Forelimb muscle (tissue), 1 donor: ENCODE results near the gene ZEB1. TPM values are rescaled to one million over a fixed set of nuclear protein-coding genes. Genes with fewer than 3 reads are reported as not detected.
"Not testable (repeated sequence)": the region's sequence is repeated elsewhere in the genome, so short reads cannot be mapped to it uniquely, and the experiment has no call there.

Experiments used
- DNase-seq: peaks from one replicate; pipeline ENCODE4 v3.0.0-alpha.2; 2013; ENCODE audit warnings: low read depth
- polyA plus RNA-seq: library from polyadenylated mRNA; unstranded; fragments of 120-200 nt; gene quantifications from one replicate; pipeline ENCODE4 v1.2.1, GENCODE V29; 2013; ENCODE audit not compliant: insufficient read length

ZEB1 gene
- polyA plus RNA-seq, 1 donor = 60.8 TPM

- DNase-seq = no peak
These were observed 47.7 kb downstream of the ZEB1 start for GRCh38 chr10:31366703-31367102.

- no peak for DNase-seq
These were observed 49.7 kb downstream of the ZEB1 start for GRCh38 chr10:31368724-31369123.

- DNase-seq = no peak
These were observed 53.4 kb downstream of the ZEB1 start for GRCh38 chr10:31372439-31372838.

- no peak for DNase-seq
These were observed 55.2 kb downstream of the ZEB1 start for GRCh38 chr10:31374146-31374696.

- no peak for DNase-seq
These were observed 62.2 kb downstream of the ZEB1 start for GRCh38 chr10:31381171-31381570.

DNA sequence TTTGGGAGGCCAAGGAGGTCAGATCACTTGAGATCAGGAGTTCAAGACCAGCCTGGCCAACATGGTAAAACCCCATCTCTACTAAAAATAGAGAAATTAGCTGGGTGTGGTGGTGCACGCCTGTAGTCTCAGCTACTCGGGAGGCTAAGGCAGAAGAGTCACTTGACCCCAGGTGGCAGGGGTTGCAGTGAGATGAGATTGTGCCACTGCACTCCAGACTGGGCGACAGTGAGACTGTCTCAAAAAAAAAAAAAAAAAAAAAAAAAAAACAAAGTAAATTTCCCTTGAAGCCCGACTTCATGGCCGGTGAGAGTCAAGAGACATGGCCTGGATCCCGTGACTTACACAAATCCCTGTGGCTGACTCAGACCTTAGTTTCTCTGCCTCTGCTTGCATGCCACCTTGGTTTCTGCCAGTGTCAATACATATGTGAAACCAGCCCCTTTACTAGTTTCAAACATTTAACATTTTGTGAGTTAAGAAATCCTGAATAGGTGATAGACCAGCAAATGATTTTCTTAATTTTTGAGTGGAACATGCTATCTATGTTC is 62.8 kb downstream of the ZEB1 start:
- DNase-seq = no peak

DNA sequence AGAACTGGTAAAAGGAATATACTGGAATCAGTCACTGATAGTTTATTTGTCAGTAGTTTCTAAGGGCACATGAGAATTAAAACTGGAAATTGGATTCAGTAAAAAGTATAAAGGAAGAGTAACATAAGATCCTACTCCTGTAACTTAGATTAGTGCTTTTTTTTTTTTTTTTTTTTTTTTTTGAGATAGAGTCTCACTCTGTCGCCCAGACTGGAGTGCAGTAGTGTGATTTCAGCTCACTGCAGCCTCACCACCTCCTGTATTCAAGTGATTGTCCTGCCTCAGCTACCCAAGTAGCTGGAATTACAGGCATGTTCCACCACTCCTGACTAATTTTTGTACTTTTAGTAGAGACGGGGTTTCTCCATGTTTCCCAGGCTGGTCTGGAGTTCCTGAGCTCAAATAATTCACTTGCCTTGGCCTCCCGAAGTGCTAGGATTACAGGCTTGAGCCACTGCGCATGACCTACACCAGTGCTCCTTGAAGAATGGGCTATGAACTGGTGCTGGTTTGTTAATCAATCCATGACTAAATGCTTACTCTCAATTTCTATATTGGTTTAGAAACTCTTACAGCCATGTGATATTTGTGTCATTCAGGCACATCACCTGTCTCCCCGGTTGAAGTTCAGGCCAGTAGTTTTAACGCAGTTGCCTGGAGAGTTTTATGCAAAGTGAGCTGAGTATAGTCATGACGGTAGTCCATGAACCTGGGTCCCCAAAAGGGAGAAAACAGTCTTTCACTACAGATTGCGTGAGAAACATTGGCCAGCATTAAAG is 65.0 kb downstream of the ZEB1 start:
- no peak for DNase-seq

GRCh38 chr10:31384589-31384949 is 65.6 kb downstream of the ZEB1 start:
- no peak for DNase-seq

DNA sequence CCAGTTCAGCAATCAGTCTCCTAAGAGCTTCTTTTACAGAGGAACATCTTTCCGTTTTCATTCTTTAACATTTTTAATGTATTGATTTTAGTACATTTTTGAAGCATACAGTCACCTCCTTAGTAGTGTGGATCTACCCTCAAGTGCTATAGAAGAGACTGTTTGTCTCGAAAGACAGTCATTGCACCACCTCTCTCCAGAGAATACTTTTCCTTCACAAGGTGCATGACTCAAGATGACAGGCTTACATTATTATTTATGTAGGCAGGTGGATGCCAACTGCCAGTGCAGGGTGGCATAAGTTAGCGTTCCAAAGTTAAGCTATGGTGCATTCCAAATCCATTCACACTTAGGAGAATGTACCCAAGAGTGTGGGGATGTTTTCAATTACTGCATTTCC is 71.8 kb downstream of the ZEB1 start:
- DNase-seq = no peak

GRCh38 chr10:31393844-31394243 is 74.8 kb downstream of the ZEB1 start:
- DNase-seq = no peak

DNA sequence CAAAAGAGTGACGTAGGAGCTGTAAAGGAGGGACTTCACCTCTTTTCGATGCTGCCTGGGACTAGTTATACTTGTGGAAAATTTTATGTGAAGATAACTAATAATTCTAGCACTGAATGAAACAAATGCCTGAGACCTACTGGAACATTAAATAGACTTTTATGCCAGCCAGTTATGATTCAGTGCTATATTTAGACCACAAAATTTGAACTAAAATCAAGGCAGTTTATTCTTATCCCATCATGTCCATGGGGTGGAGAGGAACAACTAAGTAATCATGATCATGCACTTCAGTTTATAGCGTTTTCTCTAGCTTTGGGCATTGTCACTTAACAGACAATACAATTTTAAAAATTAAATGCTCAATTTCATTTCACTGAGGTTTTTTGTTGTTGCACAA is 76.7 kb downstream of the ZEB1 start:
- no peak for DNase-seq

- DNase-seq = no peak
These were observed 77.4 kb downstream of the ZEB1 start for GRCh38 chr10:31396376-31396775.

DNA sequence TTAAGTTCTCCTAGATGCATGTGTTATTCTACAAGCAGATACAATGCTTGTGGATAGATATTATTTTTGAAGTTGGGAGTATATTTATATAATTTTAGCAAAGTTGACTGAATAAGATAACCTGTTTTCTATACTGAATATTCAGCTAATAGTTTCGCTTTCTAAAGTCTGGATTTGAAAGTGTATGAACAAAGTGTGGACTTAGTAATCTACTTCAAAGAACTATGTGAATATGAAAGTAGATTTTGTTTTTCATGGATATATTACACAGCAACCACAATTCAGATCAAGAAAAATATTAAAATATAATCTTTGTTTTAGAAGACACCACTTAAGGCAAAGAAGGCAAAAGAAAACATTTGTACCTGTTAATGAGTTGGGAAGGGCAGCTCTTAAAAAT is 78.8 kb downstream of the ZEB1 start:
- DNase-seq = no peak

DNA sequence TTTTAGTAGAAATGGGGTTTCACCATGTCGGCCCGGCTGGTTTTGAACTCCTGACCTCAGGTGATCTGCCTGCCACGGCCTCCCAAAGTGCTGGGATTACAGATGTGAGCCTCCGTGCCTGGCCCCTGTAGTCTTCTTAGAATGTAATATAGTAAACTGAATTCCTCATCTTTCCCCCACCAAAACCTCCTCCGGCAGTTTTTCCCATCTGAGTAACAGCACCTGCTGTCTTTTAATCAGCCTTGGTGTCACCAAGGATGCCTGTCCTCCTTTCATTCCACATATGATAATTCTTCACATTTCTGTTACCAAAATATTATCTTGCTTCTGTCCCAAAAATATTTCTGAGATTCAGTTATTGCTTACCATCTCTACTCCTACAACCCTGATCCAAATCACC is 80.2 kb downstream of the ZEB1 start:
- no peak for DNase-seq

- DNase-seq = no peak
These were observed 80.6 kb downstream of the ZEB1 start for GRCh38 chr10:31399631-31400030.

DNA sequence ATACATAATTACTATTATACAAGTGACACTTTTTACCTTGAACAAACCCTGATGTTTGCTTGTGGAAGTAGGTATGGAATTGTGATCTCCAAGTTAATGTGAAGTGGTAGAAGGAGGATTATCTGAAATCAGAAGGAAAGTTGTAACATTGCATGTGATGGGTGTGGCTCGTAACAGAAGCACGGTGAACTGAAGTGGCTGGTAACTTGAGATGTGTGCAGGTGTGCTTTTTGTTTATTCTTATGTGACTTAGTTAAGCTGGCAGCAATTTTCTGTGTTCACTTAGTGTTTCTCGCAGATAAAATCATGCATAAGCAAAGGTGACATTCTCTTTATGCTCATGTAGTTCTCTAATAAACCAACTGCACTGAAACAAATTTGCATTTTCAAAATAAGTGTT is 82.3 kb downstream of the ZEB1 start:
- no peak for DNase-seq

- DNase-seq = no peak
These were observed 85.6 kb downstream of the ZEB1 start for GRCh38 chr10:31404640-31405039.

DNA sequence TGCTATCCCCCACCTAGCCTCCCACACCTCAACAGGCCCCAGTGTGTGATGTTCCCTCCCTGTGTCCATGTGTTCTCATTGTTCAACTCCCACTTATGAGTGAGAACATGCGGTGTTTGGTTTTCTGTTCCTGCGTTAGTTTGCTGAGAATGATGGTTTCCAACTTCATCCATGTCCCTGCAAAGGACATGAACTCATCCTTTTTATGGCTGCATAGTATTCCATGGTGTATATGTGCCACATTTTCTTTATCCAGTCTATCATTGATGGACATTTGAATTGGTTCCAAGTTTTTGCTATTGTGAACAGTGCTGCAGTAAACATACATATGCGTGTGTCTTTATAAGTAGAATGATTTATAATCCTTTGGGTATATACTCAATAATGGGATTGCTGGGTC is 86.8 kb downstream of the ZEB1 start:
- DNase-seq = not testable (repeated sequence)

- not testable (repeated sequence) for DNase-seq
These were observed 93.4 kb downstream of the ZEB1 start for GRCh38 chr10:31412397-31412796.

DNA sequence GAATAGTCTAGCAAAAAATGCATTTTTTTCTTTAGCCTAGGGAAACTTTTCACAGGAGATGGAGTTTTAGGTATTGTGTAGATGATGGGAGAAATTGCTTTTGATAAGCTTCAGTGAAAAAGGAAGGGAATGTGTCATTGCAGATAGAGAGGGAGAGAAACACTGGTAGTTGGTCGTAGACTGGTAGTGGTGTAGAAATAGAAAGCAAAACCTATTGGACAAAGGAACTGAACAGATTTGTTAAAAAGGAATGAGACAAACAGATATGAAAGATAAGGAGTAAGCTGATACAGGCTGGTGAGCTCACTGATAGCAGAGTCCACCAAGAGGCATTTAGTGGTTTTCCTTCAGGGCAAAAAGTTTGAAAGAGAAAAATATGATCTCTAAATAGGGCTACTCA is 94.3 kb downstream of the ZEB1 start:
- DNase-seq = no peak

- DNase-seq = no peak
These were observed 99.5 kb downstream of the ZEB1 start for GRCh38 chr10:31418481-31418880.

GRCh38 chr10:31419394-31420063 is 100.5 kb downstream of the ZEB1 start:
- no peak for DNase-seq

- no peak for DNase-seq
These were observed 102.3 kb downstream of the ZEB1 start for GRCh38 chr10:31421322-31421721.
